Measurements from ENCODE around the gene RANBP17.
"Not testable (repeated sequence)": the region's sequence is repeated elsewhere in the genome, so short reads cannot be mapped to it uniquely, and the experiment has no call there.

RANBP17 gene

DNA sequence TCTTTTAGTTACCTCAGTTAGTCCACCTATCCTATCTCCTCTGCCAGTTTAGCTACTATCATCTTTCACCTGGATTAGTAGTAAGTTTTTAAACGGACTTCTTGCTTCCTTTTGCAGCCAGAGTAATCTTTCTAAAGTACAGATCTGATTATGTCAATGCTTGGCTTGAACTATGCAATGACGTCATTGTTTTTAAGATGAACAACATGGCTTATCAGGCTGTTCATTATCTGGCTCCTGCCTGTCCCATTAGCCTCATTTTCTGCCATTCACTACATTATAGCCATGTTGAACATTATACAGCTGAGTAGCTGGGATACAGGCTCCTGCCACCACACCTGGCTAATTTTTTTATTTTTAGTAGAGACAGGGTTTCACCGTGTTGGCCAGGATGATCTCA, 98.7 kb downstream of the RANBP17 start:
- DNase-seq = no peak

DNA sequence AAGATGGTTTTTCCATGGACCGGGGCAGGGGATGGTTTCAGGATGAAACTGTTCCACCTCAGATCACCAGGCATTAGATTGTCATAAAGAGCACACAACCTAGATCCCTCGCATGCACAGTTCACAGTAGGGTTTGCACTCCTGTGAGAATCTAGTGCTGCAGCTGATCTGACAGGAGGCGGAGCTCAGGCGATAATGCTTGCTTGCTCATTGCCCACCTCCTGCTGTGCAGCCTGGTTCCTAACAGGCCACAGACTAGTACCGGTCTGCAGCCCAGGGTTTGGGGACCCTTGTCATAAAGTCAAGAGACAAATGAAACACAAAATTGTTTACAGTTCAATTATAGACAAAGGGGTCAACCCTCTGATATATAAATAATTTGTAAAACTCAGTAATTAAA, 101.7 kb downstream of the RANBP17 start:
- DNase-seq = no peak

DNA sequence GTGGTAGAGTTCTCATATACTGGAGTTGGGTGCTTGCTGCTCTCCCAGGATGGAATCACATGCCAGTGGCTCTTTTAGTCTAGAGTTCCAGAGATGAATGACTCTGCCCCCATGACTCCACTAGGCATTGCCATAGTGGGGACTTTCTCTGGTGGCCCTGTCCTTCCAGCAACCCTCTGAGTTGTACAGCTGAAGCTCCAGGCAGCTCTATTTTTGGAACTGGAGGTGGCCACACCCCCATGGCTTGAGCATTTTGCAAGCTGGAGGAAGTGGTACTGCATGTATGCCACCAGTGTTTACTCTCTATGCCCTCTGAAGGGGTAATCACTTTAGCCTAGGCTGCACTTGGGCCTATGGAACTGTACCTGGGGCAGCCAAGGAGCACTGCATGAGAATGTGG, 112.6 kb downstream of the RANBP17 start:
- no peak for DNase-seq

DNA sequence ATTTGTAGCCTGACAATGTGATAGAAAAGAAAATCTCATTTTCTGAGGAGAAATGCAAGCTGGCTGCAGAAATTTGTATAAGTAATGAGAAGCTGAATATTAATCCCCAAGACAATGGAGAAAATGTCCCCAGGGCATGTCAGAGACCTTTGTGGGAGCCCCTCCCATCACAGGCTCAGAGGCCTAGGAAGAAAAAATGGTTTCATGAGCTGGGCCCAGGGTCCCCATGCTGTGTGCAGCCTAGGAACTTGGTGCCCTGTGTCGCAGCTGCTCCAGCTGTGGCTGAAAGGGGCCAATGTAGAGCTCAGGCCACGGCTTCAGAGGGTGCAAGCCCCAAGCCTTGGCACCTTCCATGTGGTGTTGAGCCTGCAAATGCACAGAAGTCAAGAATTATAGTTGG, 118.4 kb downstream of the RANBP17 start:
- DNase-seq = not testable (repeated sequence)

DNA sequence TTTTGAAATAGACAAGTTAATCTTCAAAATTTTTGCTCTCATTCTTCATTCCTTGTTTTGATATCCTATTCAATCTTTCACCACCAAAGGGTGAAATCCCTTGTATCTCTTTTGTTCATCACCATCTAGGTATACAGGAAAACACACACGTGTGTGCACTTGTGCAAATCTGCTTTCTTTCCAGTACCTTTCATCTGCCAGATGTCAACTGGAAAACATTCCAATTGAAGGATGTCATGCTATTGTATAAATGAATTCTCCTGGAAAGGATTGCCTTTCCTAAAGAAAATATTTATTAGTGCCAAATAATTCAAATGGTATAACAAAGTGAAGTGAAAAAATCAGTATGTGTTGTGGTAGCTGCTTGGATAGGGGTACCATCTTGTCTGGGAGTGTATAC, 123.7 kb downstream of the RANBP17 start:
- DNase-seq = no peak

DNA sequence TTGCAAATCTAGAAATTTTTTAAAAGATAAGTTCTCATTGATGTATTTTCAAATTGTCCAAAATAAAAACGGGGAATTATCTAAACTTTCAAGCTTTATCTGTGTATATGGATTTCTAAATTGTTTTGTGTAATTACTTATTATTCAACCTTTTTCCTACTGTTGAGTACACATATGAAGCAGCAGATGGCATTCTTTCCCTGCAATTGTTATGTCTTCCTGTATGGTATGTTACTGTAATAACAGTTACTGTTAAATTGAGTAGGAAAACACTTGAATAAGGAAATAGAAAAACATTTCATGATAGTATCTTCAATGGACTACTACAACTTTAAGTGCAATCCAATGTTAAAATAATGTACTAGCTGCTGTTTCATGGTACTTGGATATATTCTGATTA, 124.8 kb downstream of the RANBP17 start:
- no peak for DNase-seq

DNA sequence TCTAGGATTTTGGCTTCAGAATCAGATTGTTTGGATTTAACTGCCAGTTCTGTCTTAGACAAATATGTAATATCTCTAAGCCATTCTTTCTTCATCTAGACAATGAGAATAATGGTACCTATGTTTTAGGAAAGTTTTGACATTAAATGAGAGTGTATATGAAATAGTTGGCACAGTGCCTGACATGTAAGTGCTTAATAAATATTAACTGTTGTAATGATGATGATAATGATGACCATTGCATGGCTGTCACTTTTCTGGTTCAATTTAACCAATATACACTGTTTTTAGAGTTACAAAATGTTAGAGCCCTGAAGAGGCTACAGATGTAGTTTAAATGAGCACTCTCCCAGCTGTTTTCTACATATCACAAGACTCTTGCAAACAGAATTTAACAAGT, 131.7 kb downstream of the RANBP17 start:
- DNase-seq = no peak

DNA sequence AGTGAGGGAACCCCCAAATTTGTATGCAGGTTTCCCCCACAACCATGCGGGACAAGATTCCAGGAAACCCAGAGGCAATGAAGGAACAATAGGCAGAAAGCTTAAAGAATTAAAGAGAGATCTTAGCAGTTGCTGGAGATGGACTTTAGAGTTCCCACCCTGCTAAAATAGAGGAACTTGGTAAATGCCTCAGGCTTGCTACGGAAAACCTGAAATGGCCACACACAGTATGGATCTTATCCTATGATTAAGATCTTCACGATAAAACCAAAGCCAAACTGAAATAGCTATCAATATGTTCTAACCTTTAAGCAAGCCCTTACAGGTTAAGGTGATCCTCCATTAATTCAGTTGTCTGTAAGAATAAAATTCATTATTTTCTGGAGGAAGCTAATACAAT, 148.3 kb downstream of the RANBP17 start:
- no peak for DNase-seq

DNA sequence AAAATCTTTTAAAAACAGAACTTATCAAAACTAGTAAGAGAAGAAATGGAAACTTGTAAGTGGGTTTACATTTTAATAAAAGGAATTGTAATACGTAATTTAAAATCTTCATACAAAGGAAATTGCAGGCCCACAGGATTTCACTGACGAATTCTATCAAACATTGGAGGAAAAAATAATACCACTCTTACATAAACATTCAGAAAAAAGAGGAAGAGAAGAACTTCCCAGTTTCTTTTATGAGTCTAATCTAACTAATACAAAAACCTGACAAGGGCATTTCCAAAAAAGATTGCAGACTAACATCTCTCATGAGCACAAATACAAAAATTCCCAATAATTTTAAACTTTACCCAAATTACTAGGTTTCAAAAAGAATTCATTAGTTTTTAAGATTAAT, 149.0 kb downstream of the RANBP17 start:
- no peak for DNase-seq

DNA sequence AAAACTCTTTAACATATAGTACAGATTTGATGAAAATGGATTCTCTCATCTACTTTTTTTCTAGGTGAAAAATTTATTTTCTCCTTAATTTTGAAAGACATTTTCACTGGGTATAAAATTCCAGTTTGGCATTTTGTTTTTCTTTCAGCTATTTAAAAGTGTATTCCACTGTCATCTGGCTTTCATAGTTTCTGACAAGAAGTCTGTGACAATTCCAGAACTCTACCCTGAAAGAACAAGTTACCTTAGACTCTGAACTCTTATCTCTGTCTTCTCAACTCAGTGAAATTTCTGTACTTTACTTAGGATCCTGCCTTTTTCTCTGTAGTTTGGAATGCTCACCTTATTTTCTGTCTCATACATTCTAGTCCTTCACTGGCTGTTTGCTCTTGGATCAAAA, 161.7 kb downstream of the RANBP17 start:
- no peak for DNase-seq

DNA sequence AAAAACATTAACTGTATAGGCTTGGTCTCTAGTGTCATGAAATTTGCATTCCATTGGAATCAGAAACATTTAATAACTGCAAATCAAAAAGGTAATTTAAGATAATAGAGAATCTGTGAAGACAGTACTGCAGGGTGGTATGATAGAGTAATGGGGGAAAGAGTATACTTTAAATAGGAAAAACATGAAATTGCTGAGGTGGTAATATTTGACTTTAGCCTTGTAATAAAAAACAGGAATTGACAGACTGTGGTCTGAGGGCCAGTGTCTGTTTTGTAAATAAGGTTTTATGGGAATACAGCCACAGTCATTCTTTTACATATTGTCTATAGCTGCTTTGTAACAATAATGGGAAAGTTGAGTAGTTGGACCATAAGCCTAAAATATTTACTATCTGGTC, 162.3 kb downstream of the RANBP17 start:
- no peak for DNase-seq

DNA sequence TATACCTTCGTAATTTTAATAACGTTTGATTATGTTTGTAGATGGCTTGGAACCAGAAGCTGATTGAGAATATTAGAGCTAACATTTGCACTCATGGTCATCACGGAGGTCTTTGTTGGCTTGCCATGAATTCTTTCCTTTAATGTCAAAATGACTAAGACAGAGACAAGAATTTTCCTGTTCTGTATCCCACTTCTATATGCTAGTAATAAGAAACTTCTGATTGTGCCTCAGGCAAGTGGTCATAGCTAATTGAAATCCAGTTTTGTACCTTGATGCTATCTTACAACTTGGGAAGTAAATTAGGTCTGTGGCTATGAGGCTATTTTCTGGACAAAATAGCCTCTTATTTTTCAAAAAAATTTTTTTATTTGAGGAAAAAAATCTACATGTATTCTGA, 167.6 kb downstream of the RANBP17 start:
- no peak for DNase-seq

DNA sequence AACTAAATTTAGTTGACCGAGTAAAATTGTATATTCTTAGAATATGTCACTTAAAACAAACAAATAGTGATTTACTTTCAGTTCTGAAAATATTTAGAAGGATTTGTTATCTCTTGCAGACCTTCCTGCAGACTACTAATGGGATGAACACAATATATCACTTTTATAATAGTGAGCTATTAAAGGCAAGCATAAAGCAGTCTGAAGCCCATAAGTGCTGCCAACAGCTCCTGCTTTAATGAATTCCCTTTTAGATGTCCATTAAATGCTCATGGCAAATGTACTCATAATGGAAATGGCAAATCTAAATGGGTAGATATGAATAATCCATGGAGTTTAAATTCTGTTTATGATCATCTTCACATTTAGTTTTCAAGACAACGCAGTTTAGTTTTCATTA, 170.2 kb downstream of the RANBP17 start:
- no peak for DNase-seq

DNA sequence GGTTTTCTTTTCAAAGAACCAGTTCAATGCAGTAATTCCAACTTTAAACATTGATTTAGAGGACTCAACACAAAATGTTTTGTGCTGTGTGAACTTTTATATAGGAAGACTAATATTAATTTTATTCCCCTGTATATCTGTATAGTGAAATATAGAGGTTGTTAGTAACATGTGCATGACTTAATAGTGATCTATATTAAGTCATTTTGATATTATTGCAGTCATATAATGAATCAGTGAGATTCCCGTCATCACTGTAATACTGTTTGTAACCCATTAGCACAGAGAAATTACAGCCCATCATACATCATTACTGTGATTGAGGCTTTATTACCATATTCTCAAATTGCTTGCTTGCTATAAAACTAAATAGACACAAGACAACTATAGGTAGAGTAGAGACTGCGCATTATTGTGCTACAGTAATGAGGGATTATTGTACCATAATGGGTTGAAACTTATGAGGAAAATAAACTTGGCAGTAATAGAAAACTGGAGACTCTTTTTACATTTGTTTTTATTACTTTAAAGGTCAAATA, 170.7 kb downstream of the RANBP17 start:
- no peak for DNase-seq

DNA sequence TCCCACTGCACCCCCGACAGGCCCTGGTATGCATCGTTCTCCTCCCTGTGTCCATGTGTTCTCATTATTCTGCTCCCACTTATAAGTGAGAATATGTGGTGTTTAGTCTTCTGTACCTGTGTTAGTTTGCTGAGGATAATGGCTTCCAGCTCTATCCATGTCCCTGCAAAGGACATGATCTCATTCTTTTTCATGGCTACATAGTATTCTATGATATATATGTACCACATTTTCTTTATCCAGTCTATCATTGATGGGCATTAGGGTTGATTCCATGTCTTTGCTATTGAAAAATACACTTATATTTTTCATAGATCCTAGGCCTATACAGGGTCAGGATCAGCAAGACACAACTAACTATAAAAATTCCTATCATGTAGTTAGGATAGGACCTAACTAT, 180.1 kb downstream of the RANBP17 start:
- DNase-seq = not testable (repeated sequence)

DNA sequence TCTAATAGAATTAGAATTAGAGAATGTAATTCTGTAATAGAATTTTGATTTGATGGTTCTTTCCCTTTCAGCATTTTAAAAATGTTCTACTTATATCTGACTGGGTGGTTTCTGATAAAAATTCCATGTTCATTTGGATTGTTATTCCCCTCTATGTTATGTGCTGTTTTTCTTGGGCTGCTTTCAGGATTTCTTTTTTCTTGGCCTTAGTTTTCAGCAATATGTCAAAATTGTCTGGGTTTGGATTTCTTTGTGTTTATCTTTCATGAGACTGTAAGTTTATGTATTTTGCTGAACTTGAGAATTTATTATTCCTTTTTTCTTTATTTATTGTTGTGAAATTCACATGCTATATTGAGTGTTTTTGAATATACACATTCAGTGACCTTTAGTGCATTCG, 189.1 kb downstream of the RANBP17 start:
- no peak for DNase-seq

DNA sequence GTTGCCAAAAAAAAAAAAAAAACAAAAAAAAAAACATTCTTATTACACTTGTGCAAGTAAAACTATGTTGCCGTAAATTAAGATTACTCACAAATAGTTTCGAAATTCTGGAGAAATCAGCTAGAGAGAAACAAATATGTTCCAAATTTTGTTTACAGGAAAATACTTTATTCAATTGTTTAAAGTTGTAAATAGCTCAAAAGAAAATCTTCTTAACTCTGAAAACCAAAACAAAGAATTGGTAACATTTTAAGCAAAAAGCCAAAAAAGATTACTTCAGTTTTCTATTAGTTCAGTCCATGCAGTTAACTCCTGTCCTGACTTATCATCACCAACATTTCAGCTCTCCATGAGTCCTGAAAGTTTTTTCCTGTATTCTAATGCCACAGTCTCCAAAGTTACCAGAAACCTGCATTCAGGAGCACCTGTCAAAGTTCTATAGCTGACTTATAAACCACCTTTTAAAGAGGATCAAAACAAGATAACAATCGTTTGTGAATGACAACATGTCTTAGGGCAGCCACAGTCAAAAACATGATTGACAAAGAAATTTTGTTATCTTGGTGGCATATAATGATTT, 194.1 kb downstream of the RANBP17 start:
- no peak for DNase-seq

DNA sequence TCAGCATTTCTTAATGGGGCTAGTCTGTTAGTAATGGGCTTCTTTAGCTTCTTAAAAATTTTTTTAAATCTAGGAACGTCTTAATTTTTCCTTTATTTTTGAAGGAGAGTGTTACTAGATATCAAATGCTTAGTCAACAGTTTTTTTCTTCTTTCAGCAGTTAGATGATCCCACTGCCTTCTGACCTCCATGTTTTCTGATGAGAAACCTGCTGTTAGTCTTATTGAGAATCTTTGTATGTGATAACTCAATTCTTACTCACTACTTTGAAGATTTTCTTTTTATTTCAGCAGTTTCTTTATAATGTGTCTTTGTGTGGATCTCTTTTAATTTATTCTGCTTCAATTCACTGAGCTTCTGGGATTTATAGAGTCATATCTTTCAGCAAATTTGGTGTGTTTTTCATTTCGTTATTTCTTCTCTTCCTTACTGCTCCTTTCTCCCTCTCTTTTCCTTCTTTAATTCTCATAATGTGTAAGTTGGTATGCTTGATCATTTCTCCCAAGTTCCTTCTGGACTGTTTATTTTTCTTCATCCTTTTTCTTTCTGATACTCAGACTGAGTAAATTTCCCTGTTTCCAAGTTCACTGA, 205.8 kb downstream of the RANBP17 start:
- DNase-seq = no peak

DNA sequence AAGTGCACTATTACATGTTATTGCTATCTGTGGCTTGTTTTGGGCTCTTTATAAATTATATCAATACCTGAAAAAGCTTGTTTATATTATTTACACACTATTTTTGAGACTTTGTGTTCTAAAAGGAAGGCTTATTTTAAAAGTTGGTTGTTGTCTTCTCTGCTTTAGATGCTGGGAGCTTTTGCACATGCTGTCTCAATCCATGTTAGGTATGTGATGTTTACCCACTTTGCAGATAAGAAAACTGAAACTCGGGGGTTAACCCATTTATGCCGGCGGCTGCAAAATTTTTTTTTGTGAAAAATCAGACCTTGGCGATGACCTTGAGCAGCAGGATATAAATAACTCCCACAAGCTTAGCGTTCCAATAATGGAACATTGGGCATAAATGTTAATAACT, 212.9 kb downstream of the RANBP17 start:
- DNase-seq = no peak

DNA sequence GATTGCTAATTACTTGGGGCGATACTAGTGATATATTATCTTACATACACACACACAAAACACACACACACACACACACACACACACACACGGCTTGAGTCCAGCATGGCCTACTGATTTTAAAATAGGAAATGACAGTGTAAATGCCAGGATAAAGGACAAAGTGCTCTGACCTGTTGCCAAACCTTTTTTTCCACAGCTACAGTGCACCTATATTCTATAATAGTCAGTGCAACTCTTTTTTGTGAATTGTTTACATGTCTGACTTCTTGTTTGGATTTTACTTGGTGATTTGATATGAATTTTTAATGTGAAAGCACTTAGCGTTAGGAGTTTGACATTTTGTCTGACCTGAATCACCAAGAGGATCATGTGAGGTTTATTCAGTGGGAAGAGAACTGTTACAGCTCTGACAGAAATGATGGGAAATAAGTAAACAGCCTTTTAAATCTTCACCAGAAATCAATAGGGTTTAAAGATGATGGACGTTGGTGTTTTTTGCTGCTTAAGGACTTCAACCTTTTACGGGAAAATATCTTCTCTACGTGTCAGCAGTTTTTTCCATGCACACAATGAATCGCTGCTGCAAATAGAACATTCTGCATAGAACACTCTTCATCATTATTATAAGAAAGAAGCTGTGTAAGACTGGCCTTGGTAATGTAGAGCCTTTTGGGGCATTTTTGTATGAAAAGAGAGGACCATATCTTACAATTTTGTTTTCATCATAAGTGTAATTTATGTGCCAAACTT, 218.5 kb downstream of the RANBP17 start:
- no peak for DNase-seq

DNA sequence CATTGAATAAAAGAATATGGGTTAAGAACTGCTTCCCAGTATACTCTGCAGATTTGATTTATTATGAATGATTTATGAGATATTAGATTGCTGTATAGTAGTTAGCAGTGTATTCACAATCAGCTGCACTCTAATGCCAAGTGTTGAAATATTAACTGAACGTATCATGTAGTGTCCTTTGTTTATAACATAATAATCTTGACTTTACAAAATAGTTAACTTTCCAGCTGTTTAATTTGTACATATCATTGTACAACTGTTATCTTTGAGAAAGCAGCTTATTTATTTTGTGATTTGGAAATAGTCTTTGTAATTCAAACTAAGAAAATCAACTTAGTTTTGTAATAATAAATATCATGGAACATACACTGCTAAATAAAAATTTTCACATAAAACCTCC, 219.5 kb downstream of the RANBP17 start:
- no peak for DNase-seq

DNA sequence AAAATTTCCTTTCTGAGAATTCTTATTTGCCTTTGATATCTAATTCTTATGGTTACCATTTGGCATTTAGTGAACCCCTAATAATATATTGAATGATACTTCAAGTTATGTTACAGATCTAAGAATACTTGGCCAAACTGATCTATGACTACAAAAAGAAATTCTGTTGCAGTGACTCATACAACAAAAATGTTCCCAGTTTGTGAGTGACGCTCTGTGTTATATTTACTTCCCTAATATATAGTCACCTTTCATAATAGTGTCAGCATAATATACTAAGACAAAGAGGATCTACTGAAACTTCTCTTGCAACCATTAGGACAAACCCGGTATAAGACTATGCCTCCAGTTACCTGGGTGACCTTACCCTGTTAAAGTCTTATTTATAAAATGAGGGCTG, 230.4 kb downstream of the RANBP17 start:
- DNase-seq = no peak

DNA sequence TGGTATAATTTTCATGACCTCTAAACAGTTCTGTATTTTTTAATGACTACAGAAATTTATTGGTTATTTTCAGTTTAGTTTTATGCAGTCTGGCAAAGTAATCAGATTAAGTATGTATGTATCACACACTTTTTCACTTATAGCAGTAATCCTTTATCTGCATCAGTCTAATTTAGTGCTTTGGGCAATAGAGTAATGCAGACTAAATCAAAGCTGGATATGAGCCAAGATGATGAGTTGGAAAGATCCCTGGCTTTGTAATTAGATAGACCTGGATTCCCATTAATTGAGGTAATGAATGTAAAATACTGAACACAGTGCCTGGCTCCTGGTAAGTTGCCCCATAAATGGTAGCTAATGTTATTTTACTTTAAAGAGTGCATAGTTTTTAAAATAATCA, 231.8 kb downstream of the RANBP17 start:
- DNase-seq = no peak

DNA sequence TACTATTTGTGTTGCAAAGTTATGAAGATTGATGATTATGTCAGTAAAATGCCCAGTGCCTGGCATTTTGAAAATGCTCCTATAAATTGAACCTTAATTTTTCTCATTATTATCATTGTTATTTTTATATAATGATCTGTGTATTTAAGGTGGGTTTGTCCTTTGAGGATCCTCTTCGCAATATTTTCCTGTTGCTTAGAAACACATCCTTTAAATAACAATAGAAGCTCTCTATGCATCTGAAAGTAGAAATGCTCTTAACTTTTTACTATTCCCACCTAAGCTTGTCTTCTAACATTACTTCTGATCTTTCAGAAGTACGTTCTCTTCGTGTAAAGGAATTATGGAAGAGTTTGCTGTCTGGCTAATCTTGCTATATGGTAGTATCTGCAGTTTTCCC, 232.5 kb downstream of the RANBP17 start:
- no peak for DNase-seq

All from GF-D8 (cell line).